Measurements from ENCODE around the gene GPR62. TPM values are rescaled to one million over a fixed set of nuclear protein-coding genes. Genes with fewer than 3 reads are reported as not detected.

The GPR62 gene
- total and polyA plus RNA-seq, 4 experiments from 2014 or later, result not detected

DNA sequence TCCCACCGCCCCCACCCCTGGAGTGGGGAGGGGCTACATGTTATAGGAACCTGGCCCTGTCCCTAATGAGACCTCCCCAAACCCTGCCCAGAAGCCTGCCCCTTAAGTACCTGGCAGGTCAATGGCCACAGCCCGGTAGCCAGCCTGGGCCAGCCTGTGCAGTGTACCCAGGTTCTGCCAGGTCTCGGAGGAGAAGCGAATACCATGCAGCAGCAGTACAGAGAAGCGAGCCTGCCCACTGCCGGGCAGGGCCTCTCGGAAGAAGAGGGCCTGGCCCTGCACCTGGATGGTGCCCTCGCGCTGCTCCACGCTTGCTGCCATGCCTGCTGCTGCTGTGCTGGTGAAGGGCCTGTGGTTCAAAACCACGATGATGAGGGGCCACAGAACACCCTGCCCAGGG lies 16.2 kb downstream of the GPR62 start:
- Mint-ChIP-seq H3K9me3 (no peaks in the 10 kb centered on the region), H3K27ac (peak overlapping the region in 2 of 7 donors; percentile 41 to 76), H3K27me3 (no peaks in the 10 kb centered on the region), H3K36me3 (peaks cover 0 to 6% of the 10 kb centered on the region in 2 donors), H3K4me1 (peaks cover 22 to 58% (median 40%) of the 10 kb centered on the region in 4 donors), H3K4me3 (peak overlapping the region in 5 of 8 donors; percentile 31 to 69 (median 59))
- H3K4me3 ChIP-seq (ENCODE audit: low read length in 2 of 2), result no peak overlapping the region
- CTCF ChIA-PET (ENCODE audit: partially characterized antibody), result interaction anchor here (3.1 kb wide), 1 partner anchor 11 kb away, joined by 14 read pairs; the partner anchor contains the start of gene ACY1
- no peaks in the 10 kb centered on the region for H3K36me3 ChIP-seq (ENCODE audit: insufficient read depth, low read length)
- intact Hi-C loops (cut with micrococcal nuclease), result loop anchor here (5.0 kb wide), 1 partner anchor 1734 kb away; the partner anchor contains the start of gene GNAI2
- no peaks in the 10 kb centered on the region for H3K27me3 ChIP-seq (ENCODE audit: insufficient read depth, low read length)
- H3K27ac ChIP-seq (ENCODE audit: low read depth, low read length), result no peak overlapping the region
- H3K9me3 ChIP-seq (ENCODE audit: control insufficient read depth in 1 of 2, low read length in 2 of 2), result no peaks in the 10 kb centered on the region
- peaks cover 32% of the 10 kb centered on the region for H3K4me1 ChIP-seq (ENCODE audit: insufficient read depth, low read length)
- POLR2A ChIA-PET (ENCODE audit: partially characterized antibody), result no interaction called here
- DNase-seq, result peak in 1 of 5 donors; percentile 24

DNA sequence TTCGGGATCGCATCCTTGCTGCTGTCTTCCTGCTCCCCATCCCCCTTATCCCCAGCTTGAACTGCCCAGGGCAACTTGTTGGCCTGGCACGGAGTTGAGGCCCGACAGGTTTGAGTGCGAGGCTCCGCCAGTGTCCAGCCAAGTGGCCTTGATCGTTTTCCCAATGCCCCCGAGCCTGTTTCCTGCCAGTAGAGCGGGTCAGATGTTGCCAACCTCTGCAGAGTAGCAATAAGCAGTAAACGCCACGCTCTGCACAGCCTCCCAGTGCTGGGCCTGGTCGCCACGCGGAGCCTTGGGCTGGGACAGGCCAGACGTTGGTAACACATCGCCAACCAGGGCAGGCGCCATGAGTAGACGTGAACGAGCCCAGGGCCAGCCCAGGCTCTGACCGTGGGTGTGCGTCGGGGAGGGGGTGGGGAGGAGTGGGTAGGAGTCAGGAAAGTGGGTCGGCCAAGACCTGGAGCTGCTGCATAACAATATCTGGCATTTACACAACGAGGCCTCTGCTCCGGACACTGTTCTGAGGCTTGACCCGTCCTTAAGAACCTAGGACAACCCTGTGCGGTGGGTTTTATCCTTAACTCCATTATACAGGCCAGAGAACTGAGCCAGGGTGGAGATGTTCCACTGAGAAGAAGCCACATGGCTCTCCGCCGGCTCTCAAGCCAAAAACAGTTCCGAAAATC lies 19.2 kb downstream of the GPR62 start:
- no peaks in the 10 kb centered on the region for H3K9me3 Mint-ChIP-seq
- peak overlapping the region; percentile 68 to 98 (median 96) for H3K27ac Mint-ChIP-seq
- Histone ChIP-seq H3K27me3 (ENCODE audit: insufficient read depth, low read length) (no peaks in the 10 kb centered on the region), H3K36me3 (ENCODE audit: insufficient read depth, low read length) (no peaks in the 10 kb centered on the region), H3K4me1 (ENCODE audit: insufficient read depth, low read length) (peaks cover 32% of the 10 kb centered on the region), H3K9me3 (ENCODE audit: control insufficient read depth in 1 of 2, low read length in 2 of 2) (no peaks in the 10 kb centered on the region), H3K27ac (ENCODE audit: low read depth, low read length) (peak overlapping the region; percentile 78), H3K4me3 (ENCODE audit: low read length in 2 of 2) (peak overlapping the region; percentile 81 to 95)
- intact Hi-C loops (cut with micrococcal nuclease), result loop anchor here (1.0 to 5.0 kb wide), 4 partner anchors 18 to 1737 kb away; partner anchors contain the start of genes GNAI2 and PARP3
- H3K4me1 Mint-ChIP-seq, result peaks cover 28 to 53% (median 41%) of the 10 kb centered on the region in 4 donors
- peaks cover 0 to 5% of the 10 kb centered on the region in 2 donors for H3K36me3 Mint-ChIP-seq
- H3K4me3 Mint-ChIP-seq, result peak overlapping the region; percentile 90 to 99 (median 96)
- POLR2A ChIA-PET (ENCODE audit: partially characterized antibody), result interaction anchor here (0.9 to 5.1 kb wide), 20 partner anchors 8 to 475 kb away, joined by 3 to 72 read pairs (median 5); partner anchors contain the start of genes ACY1, ALAS1, DCAF1 and DUSP7
- no peaks in the 10 kb centered on the region for H3K27me3 Mint-ChIP-seq
- CTCF ChIA-PET (ENCODE audit: partially characterized antibody), result interaction anchor here (0.8 to 4.1 kb wide), 13 partner anchors 9 to 223 kb away, joined by 3 to 49 read pairs (median 8); partner anchors contain the start of genes ACY1, PARP3, RPL29 and RRP9
- DNase-seq, result peak in 1 of 5 donors; percentile 37

DNA sequence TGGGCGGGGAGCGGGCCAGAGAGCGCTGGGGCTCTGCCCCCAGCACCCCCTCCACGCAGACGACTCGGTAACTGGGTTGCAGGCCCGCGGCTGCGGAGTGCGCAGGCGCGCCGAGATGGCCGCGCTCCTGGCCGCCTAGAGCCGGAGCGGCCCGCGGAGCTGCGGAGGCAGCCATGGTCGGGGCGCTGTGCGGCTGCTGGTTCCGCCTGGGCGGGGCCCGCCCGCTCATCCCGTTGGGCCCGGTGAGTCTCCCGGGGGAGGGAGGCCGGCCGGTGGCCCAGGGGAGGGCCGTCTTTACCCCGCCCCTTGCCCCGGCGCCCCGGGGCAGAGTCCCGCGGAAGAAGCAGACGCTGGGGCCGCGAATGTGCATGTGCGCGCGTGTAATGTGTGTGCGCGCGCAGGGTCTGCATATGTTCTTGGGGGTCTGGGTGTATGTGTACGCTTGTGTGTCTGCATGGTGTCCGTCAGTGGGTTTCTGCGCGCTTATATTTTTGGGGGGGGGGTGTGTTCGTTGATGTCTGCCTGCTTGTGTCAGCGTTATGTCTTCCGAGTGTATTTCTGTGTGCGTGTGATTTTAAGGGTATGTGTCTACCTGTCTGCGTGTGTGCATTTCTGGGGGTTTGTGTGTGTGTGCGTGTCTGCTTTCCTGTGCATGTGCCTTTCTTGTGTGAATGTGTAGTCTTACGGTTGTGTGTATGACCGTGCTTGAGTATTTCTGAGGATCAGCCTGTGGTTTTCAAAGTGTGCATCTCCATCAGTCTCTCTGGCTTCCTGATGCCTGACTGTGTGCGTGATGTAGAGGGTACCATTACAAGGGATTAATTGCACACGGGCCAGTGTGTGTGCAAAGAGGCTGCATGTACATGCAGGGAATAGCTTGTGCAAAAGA lies 20.0 kb downstream of the GPR62 start, which contains the start of gene ABHD14A:
Gene ABHD14A, plus strand, starts transcription at position 102 of the 889 bp plus-strand sequence. Its CDS starts 72 bp downstream, at position 174.
- CTCF ChIA-PET (ENCODE audit: partially characterized antibody), result interaction anchor here (1.6 to 4.1 kb wide), 4 partner anchors 8 to 78 kb away, joined by 4 to 49 read pairs (median 34); partner anchors contain the start of genes ACY1, PARP3, RPL29 and RRP9

GRCh38 chr3:51975852-51976549 lies 20.8 kb downstream of the GPR62 start:
- intact Hi-C loops (cut with micrococcal nuclease), result loop anchor here (1.0 kb wide), 1 partner anchor 7 kb away; the partner anchor contains the start of gene ACY1
- POLR2A ChIA-PET (ENCODE audit: partially characterized antibody), result interaction anchor here (2.9 to 5.1 kb wide), 5 partner anchors 9 to 80 kb away, joined by 10 to 72 read pairs (median 25); partner anchors contain the start of genes DUSP7, PARP3, PCBP4 and RPL29
- peak overlapping the region; percentile 81 to 95 for H3K4me3 ChIP-seq (ENCODE audit: low read length in 2 of 2)
- no peaks in the 10 kb centered on the region for H3K27me3 ChIP-seq (ENCODE audit: insufficient read depth, low read length)
- peaks cover 34% of the 10 kb centered on the region for H3K4me1 ChIP-seq (ENCODE audit: insufficient read depth, low read length)
- Mint-ChIP-seq H3K9me3 (no peaks in the 10 kb centered on the region), H3K27me3 (no peaks in the 10 kb centered on the region), H3K4me1 (peaks cover 25 to 53% (median 38%) of the 10 kb centered on the region in 4 donors), H3K36me3 (peaks cover 0 to 5% of the 10 kb centered on the region in 2 donors), H3K27ac (peak overlapping the region; percentile 68 to 96 (median 93)), H3K4me3 (peak overlapping the region; percentile 88 to 96 (median 93))
- CTCF ChIA-PET (ENCODE audit: partially characterized antibody), result interaction anchor here (1.6 to 4.1 kb wide), 2 partner anchors 19 to 77 kb away, joined by 4 to 22 read pairs; partner anchors contain the start of gene RPL29
- no peaks in the 10 kb centered on the region for H3K36me3 ChIP-seq (ENCODE audit: insufficient read depth, low read length)
- no peaks in the 10 kb centered on the region for H3K9me3 ChIP-seq (ENCODE audit: control insufficient read depth in 1 of 2, low read length in 2 of 2)
- peak overlapping the region; percentile 78 for H3K27ac ChIP-seq (ENCODE audit: low read depth, low read length)
- DNase-seq, result peak in 1 of 5 donors; percentile 53

More for the DNA sequence above, 20.0 kb downstream of the GPR62 start, which contains the start of gene ABHD14A:
- Histone ChIP-seq H3K9me3 (ENCODE audit: control insufficient read depth in 1 of 2, low read length in 2 of 2) (no peaks in the 10 kb centered on the region), H3K27ac (ENCODE audit: low read depth, low read length) (peak within 1 kb of the TSS; percentile 78), H3K27me3 (ENCODE audit: insufficient read depth, low read length) (no peaks in the 10 kb centered on the region), H3K4me3 (ENCODE audit: low read length in 2 of 2) (peak within 1 kb of the TSS; percentile 81 to 95), H3K36me3 (ENCODE audit: insufficient read depth, low read length) (no peaks in the 10 kb centered on the region), H3K4me1 (ENCODE audit: insufficient read depth, low read length) (peaks cover 32% of the 10 kb centered on the region)
- H3K36me3 Mint-ChIP-seq, result peaks cover 0 to 5% of the 10 kb centered on the region in 2 donors
- no peaks in the 10 kb centered on the region for H3K27me3 Mint-ChIP-seq
- H3K27ac Mint-ChIP-seq, result peak within 1 kb of the TSS; percentile 68 to 98 (median 96)
- no peaks in the 10 kb centered on the region for H3K9me3 Mint-ChIP-seq
- intact Hi-C loops (cut with micrococcal nuclease), result loop anchor here (1.0 to 5.0 kb wide), 5 partner anchors 8 to 1738 kb away; partner anchors contain the start of genes ACY1, GNAI2 and PARP3
- DNase-seq, result peak; percentile 75 to 80 (median 76)
- H3K4me3 Mint-ChIP-seq, result peak within 1 kb of the TSS; percentile 90 to 99 (median 96)
- POLR2A ChIA-PET (ENCODE audit: partially characterized antibody), result interaction anchor here (0.9 to 5.1 kb wide), 13 partner anchors 9 to 305 kb away, joined by 3 to 72 read pairs (median 10); partner anchors contain the start of genes ACY1, DUSP7, PARP3 and PCBP4
- peaks cover 28 to 53% (median 41%) of the 10 kb centered on the region in 4 donors for H3K4me1 Mint-ChIP-seq

GRCh38 chr3:51977446-51978142 lies 22.4 kb downstream of the GPR62 start:
- intact Hi-C loops (cut with micrococcal nuclease), result no loop called here
- H3K36me3 Mint-ChIP-seq, result peaks cover 0 to 5% of the 10 kb centered on the region in 2 donors
- CTCF ChIA-PET (ENCODE audit: partially characterized antibody), result no interaction called here

More at GRCh38 chr3:51977446-51978142, 22.4 kb downstream of the GPR62 start:
- H3K4me1 ChIP-seq (ENCODE audit: insufficient read depth, low read length), result peaks cover 48% of the 10 kb centered on the region
- H3K4me3 ChIP-seq (ENCODE audit: low read length in 2 of 2), result no peak overlapping the region
- peak; percentile 44 to 78 (median 49) for DNase-seq
- Mint-ChIP-seq H3K9me3 (no peaks in the 10 kb centered on the region), H3K4me1 (peaks cover 28 to 56% (median 45%) of the 10 kb centered on the region in 4 donors), H3K27ac (peak overlapping the region; percentile 73 to 94 (median 82)), H3K4me3 (peak overlapping the region; percentile 49 to 80 (median 67)), H3K27me3 (no peaks in the 10 kb centered on the region)
- H3K27ac ChIP-seq (ENCODE audit: low read depth, low read length), result peak overlapping the region; percentile 10
- POLR2A ChIA-PET (ENCODE audit: partially characterized antibody), result interaction anchor here (0.8 to 4.6 kb wide), 4 partner anchors 9 to 35 kb away, joined by 3 to 25 read pairs (median 4); partner anchors contain the start of genes PCBP4 and RPL29
- no peaks in the 10 kb centered on the region for H3K27me3 ChIP-seq (ENCODE audit: insufficient read depth, low read length)
- H3K36me3 ChIP-seq (ENCODE audit: insufficient read depth, low read length), result no peaks in the 10 kb centered on the region
- no peaks in the 10 kb centered on the region for H3K9me3 ChIP-seq (ENCODE audit: control insufficient read depth in 1 of 2, low read length in 2 of 2)

Measured in CD4-positive, alpha-beta memory T cell (primary cell).